AG04449 (cell line): ENCODE data around the gene GRIP2.

Source experiments
- CTCF ChIA-PET: fragments of 350-600 bp; formaldehyde crosslinking; extraction: SDS; loops from one replicate; lab custom pipeline; 2021; ENCODE audit warnings: antibody characterized with exemption; lab: Yijun Ruan, JAX
- POLR2A ChIA-PET: fragments of 400-600, 350-600 bp; formaldehyde crosslinking; extraction: SDS; loops from one replicate; lab custom pipeline; 2020; ENCODE audit warnings: antibody characterized with exemption, inconsistent platforms; lab: Yijun Ruan, JAX
- DNase-seq: peaks from one replicate; pipeline ENCODE4 v3.0.0-alpha.2; 2010; ENCODE audit warnings: low read depth, low spot score
- H3K4me3 ChIP-seq: 2 replicates; pipeline ENCODE4 v1.5.1; 2011; ENCODE audit warnings: low read depth, mild to moderate bottlenecking, control low read depth, low read length
- TF ChIP-seq, protein P1 (sequence below): IDR thresholded peaks from one replicate; pipeline ENCODE4 v1.5.1; 2011; ENCODE audit warnings: mild to moderate bottlenecking, moderate library complexity, low read length, control low read depth, inconsistent platforms; ENCODE audit not compliant: insufficient read depth; ENCODE audit errors: missing control alignments

GRIP2 gene

GRCh38 chr3:14492948-14493881 lies 46.9 kb downstream of the GRIP2 start:
- ChIA-PET POLR2A (interaction anchor here (0.7 kb wide), 1 partner anchor 12 kb away, joined by 3 read pairs; no protein-coding TSS in a partner anchor), CTCF (interaction anchor here (0.8 to 2.0 kb wide), 3 partner anchors 16 to 434 kb away, joined by 3 to 10 read pairs (median 5); no protein-coding TSS in a partner anchor)
- H3K4me3 ChIP-seq, result no peak overlapping the region
- TF ChIP-seq, protein P1, sequence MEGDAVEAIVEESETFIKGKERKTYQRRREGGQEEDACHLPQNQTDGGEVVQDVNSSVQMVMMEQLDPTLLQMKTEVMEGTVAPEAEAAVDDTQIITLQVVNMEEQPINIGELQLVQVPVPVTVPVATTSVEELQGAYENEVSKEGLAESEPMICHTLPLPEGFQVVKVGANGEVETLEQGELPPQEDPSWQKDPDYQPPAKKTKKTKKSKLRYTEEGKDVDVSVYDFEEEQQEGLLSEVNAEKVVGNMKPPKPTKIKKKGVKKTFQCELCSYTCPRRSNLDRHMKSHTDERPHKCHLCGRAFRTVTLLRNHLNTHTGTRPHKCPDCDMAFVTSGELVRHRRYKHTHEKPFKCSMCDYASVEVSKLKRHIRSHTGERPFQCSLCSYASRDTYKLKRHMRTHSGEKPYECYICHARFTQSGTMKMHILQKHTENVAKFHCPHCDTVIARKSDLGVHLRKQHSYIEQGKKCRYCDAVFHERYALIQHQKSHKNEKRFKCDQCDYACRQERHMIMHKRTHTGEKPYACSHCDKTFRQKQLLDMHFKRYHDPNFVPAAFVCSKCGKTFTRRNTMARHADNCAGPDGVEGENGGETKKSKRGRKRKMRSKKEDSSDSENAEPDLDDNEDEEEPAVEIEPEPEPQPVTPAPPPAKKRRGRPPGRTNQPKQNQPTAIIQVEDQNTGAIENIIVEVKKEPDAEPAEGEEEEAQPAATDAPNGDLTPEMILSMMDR, result no peak
- no peak for DNase-seq

GRCh38 chr3:14491396-14492190 lies 48.5 kb downstream of the GRIP2 start:
- DNase-seq, result no peak
- ChIA-PET POLR2A (no interaction called here), CTCF (interaction anchor here (4.0 kb wide), 1 partner anchor 17 kb away, joined by 16 read pairs; no protein-coding TSS in a partner anchor)
- H3K4me3 ChIP-seq, result no peak overlapping the region
- TF ChIP-seq, protein P1, result no peak

DNA sequence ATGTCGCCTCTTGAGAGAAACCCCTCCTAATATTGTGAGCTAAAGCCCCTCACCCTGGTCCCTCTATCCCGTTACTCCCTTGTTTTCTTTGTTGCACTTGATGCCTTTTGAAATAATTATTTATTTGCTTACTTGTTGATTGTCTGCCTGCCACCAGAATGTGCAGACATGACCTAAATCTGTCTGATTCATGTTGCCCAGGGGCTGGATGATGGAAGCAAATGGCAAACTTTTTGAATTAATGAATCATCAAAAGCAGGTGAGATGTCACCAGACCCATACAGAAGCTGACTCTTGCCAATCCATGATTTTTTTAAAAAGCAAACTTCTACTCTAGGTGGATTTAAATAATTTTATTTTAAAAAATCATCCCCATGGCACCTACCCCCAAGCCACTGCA lies 49.3 kb downstream of the GRIP2 start:
- H3K4me3 ChIP-seq, result no peak overlapping the region
- no peak for DNase-seq
- ChIA-PET POLR2A (no interaction called here), CTCF (interaction anchor here (1.0 to 4.0 kb wide), 3 partner anchors 18 to 287 kb away, joined by 3 to 16 read pairs (median 6); no protein-coding TSS in a partner anchor)
- TF ChIP-seq, protein P1, result no peak

GRCh38 chr3:14490255-14490654 lies 49.9 kb downstream of the GRIP2 start:
- DNase-seq, result no peak
- H3K4me3 ChIP-seq, result no peak overlapping the region
- ChIA-PET POLR2A (no interaction called here), CTCF (interaction anchor here (1.0 to 4.0 kb wide), 3 partner anchors 19 to 286 kb away, joined by 3 to 16 read pairs (median 6); no protein-coding TSS in a partner anchor)
- TF ChIP-seq, protein P1, result no peak

DNA sequence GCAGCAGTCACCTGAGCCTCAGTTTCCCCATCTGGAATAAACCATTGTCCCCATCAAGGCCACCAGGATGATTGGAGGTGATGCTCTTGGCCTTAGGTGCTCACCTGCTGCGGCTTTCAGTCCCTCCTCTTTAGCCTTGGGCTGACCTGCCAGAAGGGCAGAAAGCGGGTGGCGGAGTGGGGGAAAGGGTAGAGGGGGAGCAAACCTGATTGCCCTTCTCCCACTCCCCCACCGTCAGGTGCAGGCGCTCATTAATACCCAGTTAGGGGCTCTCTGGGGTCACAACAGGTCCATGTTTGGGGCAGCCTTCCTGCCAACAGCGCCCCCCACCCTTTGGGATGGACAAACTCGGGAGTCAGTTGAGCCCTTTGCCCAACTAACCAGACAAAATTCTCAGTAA lies 50.5 kb downstream of the GRIP2 start:
- TF ChIP-seq, protein P1, result no peak
- CTCF ChIA-PET, result interaction anchor here (1.0 to 4.0 kb wide), 3 partner anchors 19 to 286 kb away, joined by 3 to 16 read pairs (median 6); no protein-coding TSS in a partner anchor
- H3K4me3 ChIP-seq, result no peak overlapping the region
- no peak for DNase-seq
- POLR2A ChIA-PET, result no interaction called here
